Transverse colon (tissue), 3 donors: ENCODE results near the gene SEPTIN12.

ENCODE experiments used
- POLR2A ChIP-seq: fragments of 450-650 bp; IDR thresholded peaks from one replicate; pipeline ENCODE4 v1.6.1; 2016; ENCODE audit warnings: antibody characterized with exemption, mild to moderate bottlenecking, moderate library complexity
- TF ChIP-seq, protein P1 (sequence below), 5 experiments: fragments of 200-600 bp in 3 of 5; fragments of 450-650 bp in 2 of 5; sonication (generic) in 3 of 5; IDR thresholded peaks; 1 replicate in 2 of 5; 2 replicates in 3 of 5; pipeline ENCODE4 v1.5.1; 2016 to 2017; ENCODE audit warnings: antibody characterized with exemption in 5 of 5, inconsistent platforms in 3 of 5, mild to moderate bottlenecking in 2 of 5, moderate library complexity in 1 of 5

DNA sequence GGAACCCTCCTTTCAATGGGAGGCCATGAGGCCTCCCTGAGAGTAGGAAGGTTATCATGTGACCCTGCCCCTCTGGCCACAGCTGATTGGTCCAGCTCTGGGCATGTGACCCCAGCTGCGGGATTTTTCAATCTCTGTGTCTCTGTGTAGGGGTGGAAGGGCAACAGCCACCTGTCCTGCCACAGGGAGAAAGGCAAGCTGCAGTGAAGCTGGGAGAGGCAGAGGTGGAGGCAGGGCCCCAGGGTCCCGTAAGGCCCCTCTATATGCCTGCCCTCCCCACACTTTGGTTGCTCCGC is 42.9 kb downstream of the SEPTIN12 start:
- no peak for TF ChIP-seq POLR2A
- TF ChIP-seq, protein P1, sequence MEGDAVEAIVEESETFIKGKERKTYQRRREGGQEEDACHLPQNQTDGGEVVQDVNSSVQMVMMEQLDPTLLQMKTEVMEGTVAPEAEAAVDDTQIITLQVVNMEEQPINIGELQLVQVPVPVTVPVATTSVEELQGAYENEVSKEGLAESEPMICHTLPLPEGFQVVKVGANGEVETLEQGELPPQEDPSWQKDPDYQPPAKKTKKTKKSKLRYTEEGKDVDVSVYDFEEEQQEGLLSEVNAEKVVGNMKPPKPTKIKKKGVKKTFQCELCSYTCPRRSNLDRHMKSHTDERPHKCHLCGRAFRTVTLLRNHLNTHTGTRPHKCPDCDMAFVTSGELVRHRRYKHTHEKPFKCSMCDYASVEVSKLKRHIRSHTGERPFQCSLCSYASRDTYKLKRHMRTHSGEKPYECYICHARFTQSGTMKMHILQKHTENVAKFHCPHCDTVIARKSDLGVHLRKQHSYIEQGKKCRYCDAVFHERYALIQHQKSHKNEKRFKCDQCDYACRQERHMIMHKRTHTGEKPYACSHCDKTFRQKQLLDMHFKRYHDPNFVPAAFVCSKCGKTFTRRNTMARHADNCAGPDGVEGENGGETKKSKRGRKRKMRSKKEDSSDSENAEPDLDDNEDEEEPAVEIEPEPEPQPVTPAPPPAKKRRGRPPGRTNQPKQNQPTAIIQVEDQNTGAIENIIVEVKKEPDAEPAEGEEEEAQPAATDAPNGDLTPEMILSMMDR (IDR thresholded peaks at IDR 0.05) = no peak
